IPS-NIHi11 (cell line): ENCODE results near the gene LDB2.

Source experiments
- DNase-seq: peaks from one replicate; pipeline ENCODE4 v3.0.0; 2012; ENCODE audit warnings: mixed read lengths, low spot score

The LDB2 gene

GRCh38 chr4:16721613-16722291, 176.7 kb downstream of the LDB2 start:
- no peak for DNase-seq

- DNase-seq = no peak
Observed at GRCh38 chr4:16720761-16721160, 177.7 kb downstream of the LDB2 start.

GRCh38 chr4:16717266-16717970, 181.0 kb downstream of the LDB2 start:
- no peak for DNase-seq

- DNase-seq = no peak
Observed at GRCh38 chr4:16715482-16715881, 183.0 kb downstream of the LDB2 start.

GRCh38 chr4:16714191-16714590, 184.3 kb downstream of the LDB2 start:
- no peak for DNase-seq

- DNase-seq = no peak
Observed at GRCh38 chr4:16713696-16714095, 184.7 kb downstream of the LDB2 start.

- no peak for DNase-seq
Observed at GRCh38 chr4:16713271-16713670, 185.2 kb downstream of the LDB2 start.

- DNase-seq = no peak
Observed at GRCh38 chr4:16710198-16710597, 188.2 kb downstream of the LDB2 start.

- no peak for DNase-seq
Observed at GRCh38 chr4:16707874-16708273, 190.6 kb downstream of the LDB2 start.

- DNase-seq = no peak
Observed at GRCh38 chr4:16706251-16706650, 192.2 kb downstream of the LDB2 start.

GRCh38 chr4:16705341-16705740, 193.1 kb downstream of the LDB2 start:
- no peak for DNase-seq

- DNase-seq = no peak
Observed at GRCh38 chr4:16704489-16704888, 194.0 kb downstream of the LDB2 start.

GRCh38 chr4:16695896-16696295, 202.5 kb downstream of the LDB2 start:
- no peak for DNase-seq

- peak; percentile 21 for DNase-seq
Observed at GRCh38 chr4:16694884-16695276, 203.6 kb downstream of the LDB2 start.

GRCh38 chr4:16694173-16694883, 204.1 kb downstream of the LDB2 start:
- no peak for DNase-seq

GRCh38 chr4:16693641-16694040, 204.8 kb downstream of the LDB2 start:
- no peak for DNase-seq

- DNase-seq = no peak
Observed at GRCh38 chr4:16692961-16693506, 205.4 kb downstream of the LDB2 start.

GRCh38 chr4:16692524-16692923, 205.9 kb downstream of the LDB2 start:
- DNase-seq = no peak

- no peak for DNase-seq
Observed at GRCh38 chr4:16692046-16692445, 206.4 kb downstream of the LDB2 start.

GRCh38 chr4:16691450-16691849, 207.0 kb downstream of the LDB2 start:
- no peak for DNase-seq

- DNase-seq = no peak
Observed at GRCh38 chr4:16687845-16688244, 210.6 kb downstream of the LDB2 start.

GRCh38 chr4:16687011-16687410, 211.4 kb downstream of the LDB2 start:
- DNase-seq = no peak

- no peak for DNase-seq
Observed at GRCh38 chr4:16686195-16686594, 212.2 kb downstream of the LDB2 start.
